Suprapubic skin (tissue), 4 donors: ENCODE data around the gene ZNF740. TPM values are rescaled to one million over a fixed set of nuclear protein-coding genes. Genes with fewer than 3 reads are reported as not detected.

Source experiments
- DNase-seq, 2 donors: peaks; one replicate each; pipeline ENCODE4 v3.0.0-alpha.2; 2019; ENCODE audit warnings: low spot score in 2 of 2
- H3K27ac ChIP-seq: fragments of 200-600 bp; sonication (generic); one replicate; pipeline ENCODE4 v1.5.1; 2019
- H3K27me3 ChIP-seq: fragments of 200-600 bp; sonication (generic); one replicate; pipeline ENCODE4 v1.5.1; 2019
- H3K36me3 ChIP-seq: fragments of 200-600 bp; sonication (generic); one replicate; pipeline ENCODE4 v1.5.1; 2019
- H3K4me1 ChIP-seq: fragments of 200-600 bp; sonication (generic); one replicate; pipeline ENCODE4 v1.5.1; 2019
- H3K4me3 ChIP-seq: fragments of 200-600 bp; sonication (generic); one replicate; pipeline ENCODE4 v1.5.1; 2019; ENCODE audit warnings: mild to moderate bottlenecking
- H3K9me3 ChIP-seq: fragments of 200-600 bp; sonication (generic); one replicate; pipeline ENCODE4 v1.5.1; 2019
- EP300 ChIP-seq: sonication (generic); formaldehyde crosslinking; IDR thresholded peaks from one replicate; pipeline ENCODE4 v1.6.1; 2017; ENCODE audit warnings: antibody characterized with exemption
- POLR2A ChIP-seq, 2 donors: fragments of 450-650 bp; IDR thresholded peaks; one replicate each; pipeline ENCODE4 v1.6.1; 2017; ENCODE audit warnings: antibody characterized with exemption in 2 of 2, mild to moderate bottlenecking in 2 of 2, moderate library complexity in 2 of 2
- POLR2AphosphoS5 ChIP-seq, 3 donors: sonication (generic); formaldehyde crosslinking; IDR thresholded peaks; one replicate each; pipeline ENCODE4 v1.6.1; 2017; ENCODE audit warnings: antibody characterized with exemption in 3 of 3
- WGBS: methylation state at CpG from one replicate; pipeline ENCODE4 v1.1.5; 2018; 5-methylcytosine and 5-hydroxymethylcytosine counted together
- total RNA-seq, 4 donors: library from RNA; depleted of rRNA; stranded (reverse); fragments of >200 nt; gene quantifications; one replicate each; pipeline ENCODE4 v1.1.0, GENCODE V29; 2016
- TF ChIP-seq, protein P1 (sequence below), 2 donors: fragments of 200-600 bp in 1 of 2; fragments of 450-650 bp in 1 of 2; sonication (generic) in 1 of 2; IDR thresholded peaks; one replicate each; pipeline ENCODE4 v1.5.1; 2016 to 2019; ENCODE audit warnings: antibody characterized with exemption in 2 of 2, mild to moderate bottlenecking in 1 of 2, moderate library complexity in 1 of 2

The ZNF740 gene
- total RNA-seq, 4 donors from 2014 or later, result 5.9 to 38.9 (median 15.2) TPM

DNA sequence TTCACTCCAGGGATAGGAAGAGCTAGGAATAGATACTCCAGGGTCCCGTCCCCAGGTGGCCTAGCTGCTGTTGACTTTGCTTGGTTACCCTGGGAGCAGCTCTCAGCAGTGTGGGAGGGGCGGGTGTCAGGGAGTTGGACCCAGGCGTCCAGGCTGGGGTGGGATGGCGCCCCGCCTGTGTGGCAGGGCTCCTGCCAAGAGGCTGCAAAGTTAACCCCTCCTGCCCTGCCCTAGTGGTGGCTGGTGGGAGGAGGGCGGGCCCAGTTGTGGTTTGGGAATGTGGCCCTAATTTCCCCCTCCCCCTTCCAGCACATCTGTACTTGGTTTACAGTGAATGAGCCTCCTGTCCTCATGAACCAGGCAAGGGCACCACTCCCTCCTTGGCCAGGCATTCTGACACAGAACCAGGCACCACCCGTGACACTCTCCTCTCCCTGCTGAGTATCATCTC is 53.2 kb downstream of the ZNF740 start:
- H3K27ac ChIP-seq, result peak overlapping the region; percentile 99
- H3K27me3 ChIP-seq, result no peaks in the 10 kb centered on the region
- peak overlapping the region; percentile 68 for H3K4me3 ChIP-seq
- no peak for TF ChIP-seq POLR2A (IDR thresholded peaks at IDR 0.05)
- TF ChIP-seq POLR2AphosphoS5 (IDR thresholded peaks at IDR 0.05), result no peak
- TF ChIP-seq EP300, result no peak
- TF ChIP-seq, protein P1, sequence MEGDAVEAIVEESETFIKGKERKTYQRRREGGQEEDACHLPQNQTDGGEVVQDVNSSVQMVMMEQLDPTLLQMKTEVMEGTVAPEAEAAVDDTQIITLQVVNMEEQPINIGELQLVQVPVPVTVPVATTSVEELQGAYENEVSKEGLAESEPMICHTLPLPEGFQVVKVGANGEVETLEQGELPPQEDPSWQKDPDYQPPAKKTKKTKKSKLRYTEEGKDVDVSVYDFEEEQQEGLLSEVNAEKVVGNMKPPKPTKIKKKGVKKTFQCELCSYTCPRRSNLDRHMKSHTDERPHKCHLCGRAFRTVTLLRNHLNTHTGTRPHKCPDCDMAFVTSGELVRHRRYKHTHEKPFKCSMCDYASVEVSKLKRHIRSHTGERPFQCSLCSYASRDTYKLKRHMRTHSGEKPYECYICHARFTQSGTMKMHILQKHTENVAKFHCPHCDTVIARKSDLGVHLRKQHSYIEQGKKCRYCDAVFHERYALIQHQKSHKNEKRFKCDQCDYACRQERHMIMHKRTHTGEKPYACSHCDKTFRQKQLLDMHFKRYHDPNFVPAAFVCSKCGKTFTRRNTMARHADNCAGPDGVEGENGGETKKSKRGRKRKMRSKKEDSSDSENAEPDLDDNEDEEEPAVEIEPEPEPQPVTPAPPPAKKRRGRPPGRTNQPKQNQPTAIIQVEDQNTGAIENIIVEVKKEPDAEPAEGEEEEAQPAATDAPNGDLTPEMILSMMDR (IDR thresholded peaks at IDR 0.05), result no peak
- 16% methylated on average over 4 of the region's 7 CpGs for WGBS
- peaks cover 81% of the 10 kb centered on the region for H3K4me1 ChIP-seq
- H3K9me3 ChIP-seq, result no peaks in the 10 kb centered on the region
- no peak for DNase-seq
- no peaks in the 10 kb centered on the region for H3K36me3 ChIP-seq

DNA sequence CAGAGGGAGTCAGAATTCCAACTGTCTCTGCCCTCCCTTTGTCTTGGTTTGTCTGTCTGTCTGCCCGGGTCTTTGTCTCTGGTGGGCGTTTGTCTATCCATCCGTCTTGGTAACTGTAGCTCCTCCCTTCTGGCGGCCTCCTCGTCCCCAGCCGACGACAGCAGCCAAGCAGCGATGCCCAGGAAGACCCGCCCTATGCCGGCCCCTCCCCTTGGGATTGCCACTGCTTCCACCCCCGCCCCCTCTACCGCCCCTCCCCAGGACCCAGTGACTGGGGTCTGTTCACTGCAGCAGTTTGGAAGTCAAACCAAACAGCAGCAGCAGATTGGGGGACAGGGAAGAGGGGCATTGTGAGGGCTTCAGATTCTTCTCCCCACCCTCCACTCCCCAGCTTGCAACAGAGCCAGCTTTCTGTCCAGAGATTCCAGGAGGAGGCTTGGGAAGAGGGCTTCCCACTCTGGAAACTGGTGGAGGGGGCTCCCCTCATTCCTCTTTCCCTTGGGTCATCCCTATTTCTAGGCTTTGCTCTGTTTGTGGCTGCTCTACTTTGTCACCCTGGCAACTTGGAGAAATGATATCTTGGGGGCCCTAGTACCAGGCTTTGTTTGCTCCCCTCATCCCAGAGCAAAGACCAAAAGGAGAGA is 53.9 kb downstream of the ZNF740 start:
- peaks cover 75% of the 10 kb centered on the region for H3K4me1 ChIP-seq
- no peaks in the 10 kb centered on the region for H3K9me3 ChIP-seq
- H3K27ac ChIP-seq, result peak overlapping the region; percentile 99
- H3K36me3 ChIP-seq, result no peaks in the 10 kb centered on the region
- 9% methylated on average over 11 of the region's 12 CpGs for WGBS
- H3K27me3 ChIP-seq, result no peaks in the 10 kb centered on the region
- no peak for TF ChIP-seq POLR2A (IDR thresholded peaks at IDR 0.05)
- no peak for TF ChIP-seq EP300
- TF ChIP-seq, protein P1 (IDR thresholded peaks at IDR 0.05), result no peak
- no peak overlapping the region for H3K4me3 ChIP-seq
- no peak for DNase-seq

GRCh38 chr12:53235164-53235563 is 54.6 kb downstream of the ZNF740 start:
- H3K4me3 ChIP-seq, result no peak overlapping the region
- TF ChIP-seq POLR2A (IDR thresholded peaks at IDR 0.05) (no peak), EP300 (no peak), POLR2AphosphoS5 (IDR thresholded peaks at IDR 0.05) (no peak)
- TF ChIP-seq, protein P1 (IDR thresholded peaks at IDR 0.05), result no peak
- no peak for DNase-seq
- H3K36me3 ChIP-seq, result no peaks in the 10 kb centered on the region
- WGBS, result 49% methylated on average over 3 of the region's 3 CpGs
- no peaks in the 10 kb centered on the region for H3K9me3 ChIP-seq
- peak overlapping the region; percentile 99 for H3K27ac ChIP-seq
- H3K4me1 ChIP-seq, result peaks cover 67% of the 10 kb centered on the region
- no peaks in the 10 kb centered on the region for H3K27me3 ChIP-seq

GRCh38 chr12:53235742-53236442 is 55.4 kb downstream of the ZNF740 start:
- no peak for DNase-seq
- 60% methylated on average over 9 of the region's 9 CpGs for WGBS
- peak overlapping the region; percentile 99 for H3K27ac ChIP-seq

More at GRCh38 chr12:53235742-53236442, 55.4 kb downstream of the ZNF740 start:
- Histone ChIP-seq H3K36me3 (no peaks in the 10 kb centered on the region), H3K27me3 (no peaks in the 10 kb centered on the region), H3K9me3 (no peaks in the 10 kb centered on the region), H3K4me1 (peaks cover 60% of the 10 kb centered on the region), H3K4me3 (no peak overlapping the region)
- TF ChIP-seq POLR2A (IDR thresholded peaks at IDR 0.05) (no peak), POLR2AphosphoS5 (IDR thresholded peaks at IDR 0.05) (no peak), EP300 (no peak)
- TF ChIP-seq, protein P1 (IDR thresholded peaks at IDR 0.05), result no peak
